ENCODE data around the gene NAE1. TPM values are rescaled to one million over a fixed set of nuclear protein-coding genes. Genes with fewer than 3 reads are reported as not detected.

NAE1 gene
- total RNA-seq, 1 donor from 2014 or later: 62.4 TPM

- no peak overlapping the region for H3K4me3 ChIP-seq (ENCODE audit: low read depth, low read length)
- peak; percentile 50 for DNase-seq (ENCODE audit: low read depth)
- no peak for TF ChIP-seq CTCF (IDR thresholded peaks at IDR 0.05; ENCODE audit: insufficient read depth, low read length, severe bottlenecking)
- H3K27me3 ChIP-seq (ENCODE audit: control insufficient read depth, insufficient read depth, low read length): no peaks in the 10 kb centered on the region
- FAIRE-seq: no peak
- no peaks in the 10 kb centered on the region for H3K36me3 ChIP-seq (ENCODE audit: control insufficient read depth, insufficient read depth, low read length)
These were observed 4.0 kb upstream of the NAE1 start for GRCh38 chr16:66834746-66835145.

GRCh38 chr16:66832661-66833305 is 2.0 kb upstream of the NAE1 start:
- FAIRE-seq (no peak), DNase-seq (ENCODE audit: low read depth) (peak; percentile 74)
- Histone ChIP-seq H3K36me3 (ENCODE audit: control insufficient read depth, insufficient read depth, low read length) (no peaks in the 10 kb centered on the region), H3K4me3 (ENCODE audit: low read depth, low read length) (no peak overlapping the region), H3K27me3 (ENCODE audit: control insufficient read depth, insufficient read depth, low read length) (no peaks in the 10 kb centered on the region)
- TF ChIP-seq CTCF (IDR thresholded peaks at IDR 0.05; ENCODE audit: insufficient read depth, low read length, severe bottlenecking): no peak

GRCh38 chr16:66832190-66832589 is 1.4 kb upstream of the NAE1 start:
- no peak for TF ChIP-seq CTCF (IDR thresholded peaks at IDR 0.05; ENCODE audit: insufficient read depth, low read length, severe bottlenecking)
- H3K36me3 ChIP-seq (ENCODE audit: control insufficient read depth, insufficient read depth, low read length): no peaks in the 10 kb centered on the region
- no peak for FAIRE-seq
- H3K4me3 ChIP-seq (ENCODE audit: low read depth, low read length): no peak overlapping the region
- no peak for DNase-seq (ENCODE audit: low read depth)
- no peaks in the 10 kb centered on the region for H3K27me3 ChIP-seq (ENCODE audit: control insufficient read depth, insufficient read depth, low read length)

- DNase-seq (ENCODE audit: low read depth): peak; percentile 49
- no peaks in the 10 kb centered on the region for H3K27me3 ChIP-seq (ENCODE audit: control insufficient read depth, insufficient read depth, low read length)
- H3K4me3 ChIP-seq (ENCODE audit: low read depth, low read length): no peak overlapping the region
- no peak for TF ChIP-seq CTCF (IDR thresholded peaks at IDR 0.05; ENCODE audit: insufficient read depth, low read length, severe bottlenecking)
- no peak for FAIRE-seq
- H3K36me3 ChIP-seq (ENCODE audit: control insufficient read depth, insufficient read depth, low read length): peaks cover 5% of the 10 kb centered on the region
These were observed 6.8 kb downstream of the NAE1 start for GRCh38 chr16:66824006-66824405.

GRCh38 chr16:66814734-66815133 is 16.0 kb downstream of the NAE1 start:
- DNase-seq (ENCODE audit: low read depth) (no peak), FAIRE-seq (no peak)
- Histone ChIP-seq H3K4me3 (ENCODE audit: low read depth, low read length) (no peak overlapping the region), H3K36me3 (ENCODE audit: control insufficient read depth, insufficient read depth, low read length) (peaks cover 5% of the 10 kb centered on the region), H3K27me3 (ENCODE audit: control insufficient read depth, insufficient read depth, low read length) (no peaks in the 10 kb centered on the region)
- TF ChIP-seq CTCF (IDR thresholded peaks at IDR 0.05; ENCODE audit: insufficient read depth, low read length, severe bottlenecking): no peak

- peaks cover 1% of the 10 kb centered on the region for H3K36me3 ChIP-seq (ENCODE audit: control insufficient read depth, insufficient read depth, low read length)
- no peaks in the 10 kb centered on the region for H3K27me3 ChIP-seq (ENCODE audit: control insufficient read depth, insufficient read depth, low read length)
- H3K4me3 ChIP-seq (ENCODE audit: low read depth, low read length): no peak overlapping the region
- FAIRE-seq: no peak
- no peak for DNase-seq (ENCODE audit: low read depth)
- TF ChIP-seq CTCF (IDR thresholded peaks at IDR 0.05; ENCODE audit: insufficient read depth, low read length, severe bottlenecking): no peak
These were observed 19.7 kb downstream of the NAE1 start for GRCh38 chr16:66811043-66811442.

All from bronchial epithelial cell (primary cell).